ENCODE results near the gene LPAR5.
A peak's percentile ranks its signal among the peaks of the same experiment; 100 is the strongest.

The LPAR5 gene

GRCh38 chr12:6635375-6635855, 344 bp downstream of the LPAR5 start:
- DNase-seq = peak; percentile 76

- no peak for DNase-seq
Measured at GRCh38 chr12:6632026-6632983, 3.5 kb downstream of the LPAR5 start.

GRCh38 chr12:6631549-6631961, 4.2 kb downstream of the LPAR5 start:
- no peak for DNase-seq

- no peak for DNase-seq
Measured at GRCh38 chr12:6630736-6631135, 5.0 kb downstream of the LPAR5 start.

GRCh38 chr12:6627616-6628015, 8.1 kb downstream of the LPAR5 start:
- DNase-seq = peak; percentile 78

- peak; percentile 85 for DNase-seq
Measured at GRCh38 chr12:6626654-6627283, 9.0 kb downstream of the LPAR5 start.

- DNase-seq = no peak
Measured at GRCh38 chr12:6620885-6621274, 14.9 kb downstream of the LPAR5 start.

GRCh38 chr12:6620137-6620884, 15.4 kb downstream of the LPAR5 start:
- no peak for DNase-seq

- DNase-seq = peak; percentile 51
Measured at GRCh38 chr12:6618483-6619225, 17.1 kb downstream of the LPAR5 start.

GRCh38 chr12:6615802-6616201, 20.0 kb downstream of the LPAR5 start:
- DNase-seq = peak; percentile 56

GRCh38 chr12:6614513-6615172, 21.1 kb downstream of the LPAR5 start:
- DNase-seq = peak; percentile 60

GRCh38 chr12:6613776-6614512, 21.8 kb downstream of the LPAR5 start:
- DNase-seq = peak; percentile 99

- peak; percentile 82 for DNase-seq
Measured at GRCh38 chr12:6613015-6613775, 22.6 kb downstream of the LPAR5 start.

GRCh38 chr12:6612652-6613014, 23.1 kb downstream of the LPAR5 start:
- no peak for DNase-seq

- no peak for DNase-seq
Measured at GRCh38 chr12:6612247-6612646, 23.5 kb downstream of the LPAR5 start.

- DNase-seq = peak; percentile 72
Measured at GRCh38 chr12:6608592-6609281, 27.0 kb downstream of the LPAR5 start.

GRCh38 chr12:6607751-6608591, 27.8 kb downstream of the LPAR5 start:
- peak; percentile 95 for DNase-seq

GRCh38 chr12:6606331-6607131, 29.2 kb downstream of the LPAR5 start:
- peak; percentile 64 for DNase-seq
